Muscle layer of colon (tissue), 2 donors: ENCODE data around the gene RGS14.

ENCODE experiments used
- H3K27ac ChIP-seq: one replicate; pipeline ENCODE4 v1.7.0; 2013; ENCODE audit warnings: low read depth, mild to moderate bottlenecking, low read length, moderate library complexity
- H3K27me3 ChIP-seq, 2 donors: one replicate each; pipeline ENCODE4 v1.7.0; 2013; ENCODE audit warnings: low read length in 2 of 2, mild to moderate bottlenecking in 2 of 2; ENCODE audit not compliant: insufficient read depth in 2 of 2, control insufficient read depth in 1 of 2
- H3K36me3 ChIP-seq: one replicate; pipeline ENCODE4 v1.7.0; 2013; ENCODE audit warnings: mild to moderate bottlenecking, low read length; ENCODE audit not compliant: insufficient read depth
- H3K4me1 ChIP-seq: one replicate; pipeline ENCODE4 v1.7.0; 2013; ENCODE audit warnings: mild to moderate bottlenecking, low read length; ENCODE audit not compliant: insufficient read depth
- H3K4me3 ChIP-seq, 2 donors: one replicate each; pipeline ENCODE4 v1.7.0; 2013; ENCODE audit warnings: low read length in 2 of 2, low read depth in 1 of 2, mild to moderate bottlenecking in 1 of 2, moderate library complexity in 1 of 2
- H3K9ac ChIP-seq: one replicate; pipeline ENCODE4 v1.7.0; 2013; ENCODE audit warnings: low read length
- H3K9me3 ChIP-seq: one replicate; pipeline ENCODE4 v1.7.0; 2013; ENCODE audit warnings: mild to moderate bottlenecking, low read length
- donor health status: abdominal sarcoma.
- donor health status: Adenocarcinoma of cecum.

RGS14 gene

DNA sequence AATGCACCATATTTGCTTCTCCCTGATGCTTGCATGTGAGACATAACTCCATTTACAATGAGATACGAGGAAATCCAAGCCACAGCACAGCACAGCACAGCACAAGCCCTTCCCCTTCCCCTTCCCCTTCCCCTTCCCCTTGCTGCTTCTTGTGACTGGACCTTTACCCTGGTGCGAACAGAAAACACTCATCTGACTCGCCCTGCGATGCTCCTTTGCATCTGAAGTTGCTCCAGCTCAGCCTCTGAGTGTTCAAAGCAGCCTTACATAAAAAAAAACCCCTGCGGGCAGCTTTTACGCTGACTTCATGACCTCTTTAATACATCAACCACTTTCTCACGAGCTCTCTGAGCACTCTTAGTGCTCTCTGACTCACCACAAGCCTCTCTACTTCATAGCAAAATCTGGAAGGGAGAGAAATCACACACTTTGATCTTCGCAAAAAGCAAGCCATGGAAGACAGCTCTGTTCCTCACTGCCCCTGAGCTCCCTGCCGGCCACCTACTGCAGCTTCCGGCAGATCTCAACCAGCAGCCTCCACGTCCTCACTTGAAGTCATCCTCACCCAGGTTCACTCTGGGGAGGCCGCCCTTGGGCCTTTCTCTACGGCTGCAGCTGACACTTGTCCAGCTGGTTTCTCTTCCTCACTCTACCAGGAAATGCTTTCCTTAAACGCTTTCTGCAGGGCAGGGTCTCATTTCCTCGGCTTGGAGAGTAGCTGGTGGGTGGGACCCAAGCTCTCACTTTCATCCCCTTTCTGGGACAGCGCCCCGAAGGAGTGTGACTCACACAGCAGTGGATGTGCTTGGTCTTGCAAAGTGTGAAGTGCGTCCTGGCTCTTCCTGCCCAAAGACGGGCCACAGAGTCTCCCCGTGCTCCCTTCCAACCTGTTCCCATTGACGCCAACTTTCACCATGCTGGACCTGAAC lies 31.8 kb downstream of the RGS14 start:
- Histone ChIP-seq H3K9ac (no peak overlapping the region), H3K9me3 (no peaks in the 10 kb centered on the region), H3K4me1 (no peaks in the 10 kb centered on the region), H3K27me3 (peaks cover 0 to 6% of the 10 kb centered on the region in 2 donors), H3K36me3 (no peaks in the 10 kb centered on the region), H3K27ac (no peak overlapping the region), H3K4me3 (no peak overlapping the region)

DNA sequence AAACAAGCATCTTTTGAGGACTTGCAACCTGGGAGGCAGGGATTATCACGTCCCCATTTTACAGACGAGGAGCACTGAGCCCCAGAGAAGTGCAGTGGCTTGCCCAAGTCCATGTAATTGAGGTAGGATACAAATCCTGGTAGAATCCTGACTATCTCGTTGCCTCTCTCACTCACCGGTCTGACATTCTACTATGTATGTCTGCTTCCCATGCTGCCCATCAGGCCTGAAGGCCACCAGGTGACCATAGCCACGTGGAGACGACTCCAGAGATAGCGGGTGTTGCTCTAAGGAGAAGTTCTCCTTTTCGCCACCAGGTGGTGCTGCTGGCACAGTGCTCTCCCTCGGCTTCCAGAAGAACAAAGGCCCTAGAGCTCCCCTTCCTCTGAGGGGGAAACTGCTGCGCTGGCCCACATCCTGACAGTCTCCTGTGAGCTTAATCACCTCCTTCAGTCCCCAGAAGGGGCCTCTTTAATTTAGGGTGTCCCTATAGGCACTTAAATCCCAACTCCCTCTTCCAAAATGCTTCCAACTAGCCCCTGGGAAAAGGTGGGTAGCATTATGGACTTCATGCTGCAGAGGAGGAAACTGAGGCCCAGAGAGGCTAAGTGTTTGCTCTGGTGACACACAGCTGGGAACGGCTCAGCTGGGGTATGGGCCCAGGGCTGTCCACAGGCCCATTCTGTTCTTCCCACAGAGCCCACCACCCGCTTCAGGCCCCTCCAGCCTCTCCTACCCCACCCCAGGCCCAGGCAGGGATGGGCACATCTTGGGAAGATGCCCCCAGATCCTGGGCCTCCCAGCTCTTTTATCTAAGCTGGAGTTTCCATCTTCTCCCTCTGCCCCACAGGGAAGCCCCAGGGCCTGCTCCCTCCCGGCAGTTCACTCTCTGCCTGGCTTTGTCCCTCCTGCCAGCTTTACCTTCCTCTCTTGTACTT lies 32.9 kb downstream of the RGS14 start:
- Histone ChIP-seq H3K36me3 (no peaks in the 10 kb centered on the region), H3K4me3 (no peak overlapping the region), H3K4me1 (no peaks in the 10 kb centered on the region), H3K9me3 (no peaks in the 10 kb centered on the region), H3K9ac (no peak overlapping the region), H3K27me3 (peaks cover 0 to 5% of the 10 kb centered on the region in 2 donors), H3K27ac (no peak overlapping the region)

DNA sequence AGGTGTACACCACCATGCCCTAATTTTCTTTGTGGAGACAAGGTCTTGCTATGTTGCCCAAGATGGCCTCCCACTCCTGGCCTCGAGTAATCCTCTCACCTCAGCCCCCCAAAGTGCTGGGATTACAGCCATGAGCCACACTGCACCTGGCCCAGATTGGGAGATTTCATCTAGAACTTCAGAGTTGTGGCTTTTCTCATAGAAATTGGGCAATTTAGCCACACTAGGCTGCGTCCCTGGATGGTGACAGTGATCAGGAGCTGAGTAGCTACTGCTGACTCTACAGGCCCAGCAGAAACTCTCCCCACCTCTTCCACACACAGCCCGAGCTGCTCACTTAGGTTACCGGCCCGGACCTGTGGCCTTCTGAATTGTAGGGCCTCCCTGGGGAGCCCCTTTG lies 35.0 kb downstream of the RGS14 start:
- Histone ChIP-seq H3K9me3 (no peaks in the 10 kb centered on the region), H3K36me3 (no peaks in the 10 kb centered on the region), H3K4me3 (no peak overlapping the region), H3K27me3 (peaks cover 0 to 15% of the 10 kb centered on the region in 2 donors), H3K9ac (no peak overlapping the region), H3K27ac (no peak overlapping the region), H3K4me1 (no peaks in the 10 kb centered on the region)

DNA sequence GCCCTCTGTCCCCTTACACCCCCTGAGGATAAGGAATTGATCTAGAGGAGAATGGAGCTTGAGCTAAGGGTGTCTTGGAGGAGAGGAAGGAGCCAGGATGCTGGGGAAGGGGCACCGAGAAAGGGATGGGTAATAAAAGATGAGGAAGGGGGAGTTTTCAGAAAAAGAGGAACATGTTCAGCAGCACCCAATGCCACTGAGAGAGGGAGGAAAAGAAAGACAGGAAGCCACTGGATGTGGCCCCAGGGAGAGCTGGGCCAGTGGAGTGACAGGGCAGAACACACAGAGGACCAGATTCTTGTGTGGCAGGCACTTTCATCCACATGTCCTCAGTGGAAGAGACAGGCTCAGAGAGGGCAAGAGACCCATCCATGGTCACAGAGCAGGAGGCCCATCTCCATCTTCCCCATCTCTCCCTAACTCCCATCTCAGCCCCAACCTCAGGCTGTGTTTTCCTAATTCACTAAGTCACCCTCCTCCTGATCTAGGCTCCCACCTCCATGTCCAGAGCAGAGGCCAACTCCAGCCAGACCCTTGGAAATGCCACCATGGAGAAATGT lies 35.6 kb downstream of the RGS14 start:
- no peaks in the 10 kb centered on the region for H3K4me1 ChIP-seq
- peaks cover 0 to 20% of the 10 kb centered on the region in 2 donors for H3K27me3 ChIP-seq
- no peak overlapping the region for H3K4me3 ChIP-seq
- no peaks in the 10 kb centered on the region for H3K9me3 ChIP-seq
- no peak overlapping the region for H3K27ac ChIP-seq
- H3K36me3 ChIP-seq, result no peaks in the 10 kb centered on the region
- H3K9ac ChIP-seq, result no peak overlapping the region

DNA sequence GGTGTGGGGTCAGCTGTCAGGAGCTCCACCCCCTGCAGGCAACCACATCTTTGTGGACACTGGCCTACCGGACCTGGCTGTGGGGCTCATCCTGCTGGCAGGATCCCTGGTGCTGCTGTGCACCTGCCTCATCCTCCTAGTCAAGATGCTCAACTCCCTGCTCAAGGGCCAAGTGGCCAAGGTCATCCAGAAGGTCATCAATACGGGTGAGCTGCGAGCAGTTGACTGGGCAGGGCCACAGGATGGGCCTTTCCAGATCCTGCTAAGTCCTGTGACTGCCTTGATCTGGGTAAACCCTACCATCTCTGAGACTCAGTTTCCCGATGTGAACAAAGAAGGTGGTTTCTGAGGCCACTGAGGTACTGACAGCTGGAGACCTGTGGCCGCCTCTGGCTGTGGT lies 36.3 kb downstream of the RGS14 start:
- Histone ChIP-seq H3K9me3 (no peaks in the 10 kb centered on the region), H3K9ac (no peak overlapping the region), H3K27me3 (peaks cover 0 to 27% of the 10 kb centered on the region in 2 donors), H3K4me1 (no peaks in the 10 kb centered on the region), H3K4me3 (no peak overlapping the region), H3K36me3 (no peaks in the 10 kb centered on the region), H3K27ac (no peak overlapping the region)

DNA sequence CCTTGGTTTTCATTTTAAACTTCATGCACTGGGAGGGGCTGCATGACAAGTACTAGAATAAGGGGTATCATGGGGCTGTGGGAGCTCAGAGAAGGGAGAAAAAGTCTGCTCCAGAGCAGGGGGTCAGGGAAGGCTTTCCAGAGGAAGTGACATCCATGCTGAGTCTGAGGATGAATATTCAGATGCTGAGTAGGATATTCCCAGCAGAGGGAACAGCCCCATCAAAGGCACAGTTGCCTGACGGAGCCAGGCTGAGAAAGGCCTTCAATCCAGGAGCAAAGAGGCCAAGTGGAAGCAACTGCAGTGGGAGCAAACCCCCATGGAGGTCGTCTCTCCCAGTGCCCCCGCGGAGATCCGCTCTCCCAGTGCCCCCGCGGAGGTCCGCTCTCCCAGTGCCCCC lies 38.4 kb downstream of the RGS14 start:
- no peaks in the 10 kb centered on the region for H3K9me3 ChIP-seq
- no peak overlapping the region for H3K27ac ChIP-seq
- no peaks in the 10 kb centered on the region for H3K36me3 ChIP-seq
- H3K4me1 ChIP-seq, result no peaks in the 10 kb centered on the region
- no peak overlapping the region for H3K9ac ChIP-seq
- H3K4me3 ChIP-seq, result no peak overlapping the region
- peaks cover 18 to 47% of the 10 kb centered on the region in 2 donors for H3K27me3 ChIP-seq

DNA sequence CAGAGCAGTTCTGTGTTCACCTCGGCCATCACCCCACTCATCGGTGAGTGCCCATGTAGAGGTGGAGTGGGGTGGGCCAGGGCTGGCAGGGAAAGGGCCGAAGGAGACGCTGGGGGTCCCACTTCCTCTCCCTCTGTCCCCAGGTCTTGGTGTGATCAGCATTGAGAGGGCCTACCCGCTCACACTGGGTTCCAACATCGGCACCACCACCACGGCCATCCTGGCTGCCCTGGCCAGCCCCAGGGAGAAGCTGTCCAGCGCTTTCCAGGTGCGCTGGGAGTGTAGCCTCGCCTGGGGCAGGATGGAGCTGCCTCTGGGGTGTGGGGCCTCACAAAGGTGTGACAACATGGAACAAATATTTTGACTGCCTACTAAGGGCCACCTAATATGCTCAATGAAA lies 39.1 kb downstream of the RGS14 start:
- Histone ChIP-seq H3K9ac (no peak overlapping the region), H3K9me3 (no peaks in the 10 kb centered on the region), H3K27ac (no peak overlapping the region), H3K4me3 (no peak overlapping the region), H3K4me1 (no peaks in the 10 kb centered on the region), H3K27me3 (peaks cover 26 to 55% of the 10 kb centered on the region in 2 donors), H3K36me3 (no peaks in the 10 kb centered on the region)

DNA sequence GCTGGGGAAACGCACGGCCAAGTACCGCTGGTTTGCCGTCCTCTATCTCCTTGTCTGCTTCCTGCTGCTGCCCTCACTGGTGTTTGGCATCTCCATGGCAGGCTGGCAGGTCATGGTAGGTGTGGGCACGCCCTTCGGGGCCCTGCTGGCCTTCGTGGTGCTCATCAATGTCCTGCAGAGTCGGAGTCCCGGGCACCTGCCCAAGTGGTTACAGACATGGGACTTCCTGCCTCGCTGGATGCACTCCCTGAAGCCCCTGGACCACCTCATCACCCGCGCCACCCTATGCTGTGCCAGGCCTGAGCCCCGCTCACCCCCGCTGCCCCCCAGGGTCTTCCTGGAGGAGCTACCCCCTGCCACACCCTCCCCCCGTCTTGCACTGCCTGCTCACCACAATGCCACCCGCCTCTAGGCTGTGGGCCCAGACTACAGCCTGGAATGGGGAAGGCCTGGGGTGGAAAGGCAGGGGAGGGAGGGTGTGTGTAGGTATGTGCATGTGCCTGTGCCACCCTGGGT lies 40.2 kb downstream of the RGS14 start:
- Histone ChIP-seq H3K4me1 (peaks cover 8% of the 10 kb centered on the region), H3K27me3 (peaks cover 37 to 66% of the 10 kb centered on the region in 2 donors), H3K4me3 (no peak overlapping the region), H3K27ac (no peak overlapping the region), H3K36me3 (no peaks in the 10 kb centered on the region), H3K9me3 (no peaks in the 10 kb centered on the region), H3K9ac (no peak overlapping the region)

DNA sequence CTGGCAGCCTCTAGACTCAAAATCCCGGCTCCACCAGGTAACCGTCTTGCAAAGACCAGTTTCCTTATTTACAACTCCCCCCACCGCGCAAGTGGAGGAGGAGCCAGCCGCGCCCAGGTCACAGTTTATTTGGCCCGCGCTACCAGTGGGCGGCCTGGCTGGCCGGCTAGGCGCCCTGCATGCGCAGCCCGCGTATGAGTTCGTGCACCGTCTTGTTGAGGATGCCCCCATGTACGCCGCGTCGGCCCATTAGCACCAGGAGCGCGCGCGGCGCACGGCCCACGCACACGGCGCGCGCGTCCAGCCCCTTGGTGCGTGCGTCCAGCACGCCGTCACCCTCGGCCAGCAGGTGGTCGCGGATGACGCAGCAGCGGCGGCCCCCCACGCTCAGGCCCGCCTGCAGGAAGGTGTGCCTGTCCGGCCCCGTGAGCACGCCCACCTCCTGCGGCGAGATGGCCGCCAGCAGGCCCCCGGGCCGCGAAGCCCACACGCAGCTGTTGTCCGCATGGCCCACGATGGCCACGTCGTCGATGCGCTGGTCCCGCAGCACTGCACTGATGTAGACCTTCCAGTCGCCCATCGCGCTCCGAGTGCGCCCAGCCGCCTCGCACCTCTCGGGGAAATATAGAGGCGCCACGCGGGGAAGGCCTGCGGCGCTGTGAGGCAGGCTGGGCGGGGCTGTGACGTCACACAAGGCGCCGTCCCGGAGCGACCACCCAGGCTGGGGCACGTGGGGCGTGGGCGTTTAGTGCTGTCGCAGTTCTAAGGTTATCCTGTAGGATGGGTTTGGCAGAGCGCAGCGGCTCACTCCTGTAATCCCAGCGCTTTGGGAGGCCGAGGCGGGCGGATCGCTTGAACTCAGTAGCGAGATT lies 42.5 kb downstream of the RGS14 start, which contains the start of gene PFN3:
Gene PFN3 (minus strand): TSS at position 665 of the 872 bp plus-strand sequence. CDS start 85 bp downstream, at position 580.
- Histone ChIP-seq H3K4me1 (peaks cover 23% of the 10 kb centered on the region), H3K4me3 (no peak within 1 kb of the TSS), H3K9me3 (no peaks in the 10 kb centered on the region), H3K27ac (no peak within 1 kb of the TSS), H3K9ac (no peak within 1 kb of the TSS), H3K27me3 (peaks cover 49 to 85% of the 10 kb centered on the region in 2 donors), H3K36me3 (no peaks in the 10 kb centered on the region)

DNA sequence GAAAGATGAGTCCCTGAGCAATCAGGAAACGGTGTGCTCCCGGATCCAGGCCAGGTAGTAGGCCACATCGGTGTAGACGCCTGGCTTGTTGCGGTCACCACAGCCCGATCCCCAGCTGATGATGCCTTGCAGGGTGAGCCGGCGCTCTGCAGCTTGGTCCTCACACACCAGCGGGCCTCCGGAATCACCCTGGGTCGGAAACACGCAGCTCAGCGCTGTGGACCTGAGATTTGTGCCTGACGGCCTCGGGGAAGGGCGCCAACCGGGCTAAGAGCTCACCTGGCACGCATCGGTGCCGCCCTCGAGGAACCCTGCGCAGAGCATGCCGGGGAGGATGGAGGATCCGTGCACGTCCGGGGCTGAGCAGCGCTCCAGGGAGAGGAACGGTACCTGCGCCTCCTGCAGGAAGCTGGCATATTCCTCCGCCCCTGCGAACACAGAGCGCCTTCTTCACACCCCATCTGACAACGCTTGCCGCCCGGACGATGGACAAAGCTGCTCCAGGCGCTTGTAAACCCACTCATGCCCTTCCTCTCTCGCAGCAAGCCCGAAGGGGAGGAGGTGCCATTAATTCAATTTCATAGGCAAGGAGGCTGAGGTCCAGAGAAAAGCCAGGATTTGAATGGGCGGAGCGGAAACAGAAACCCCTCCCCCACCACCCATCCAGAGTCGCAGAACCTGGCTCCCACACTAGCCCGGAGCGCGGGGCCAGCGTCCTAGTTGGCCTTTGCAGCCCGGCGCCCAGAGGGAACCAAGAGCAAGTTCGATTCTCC lies 44.7 kb downstream of the RGS14 start:
- Histone ChIP-seq H3K4me3 (peak overlapping the region; percentile 7 to 9), H3K4me1 (peaks cover 23% of the 10 kb centered on the region), H3K9me3 (no peaks in the 10 kb centered on the region), H3K36me3 (no peaks in the 10 kb centered on the region), H3K27ac (no peak overlapping the region), H3K27me3 (peaks cover 49 to 75% of the 10 kb centered on the region in 2 donors), H3K9ac (no peak overlapping the region)
